H1 (cell line): ENCODE data around the gene MGAT5. TPM values are rescaled to one million over a fixed set of nuclear protein-coding genes. Genes with fewer than 3 reads are reported as not detected.

Source experiments
- CTCF ChIA-PET: fragments of 300-600 bp; sonication (Branson Sonifier 250); formaldehyde crosslinking; loops from one replicate; lab custom pipeline; 2021; ENCODE audit not compliant: partially characterized antibody; lab: Charles Lee
- POLR2A ChIA-PET: fragments of 300-600 bp; sonication (Branson Sonifier 250); formaldehyde crosslinking; loops from one replicate; lab custom pipeline; 2021; ENCODE audit warnings: inconsistent platforms; ENCODE audit not compliant: partially characterized antibody; lab: Charles Lee
- DNase-seq, 2 experiments: peaks; one replicate each; pipeline versions ENCODE4 v3.0.0 to v3.0.0-alpha.2; 2010 to 2022; ENCODE audit warnings: low spot score in 2 of 2, low read depth in 1 of 2, mixed read lengths in 1 of 2
- FAIRE-seq: peaks from 2 replicates; lab custom pipeline; 2011; peaks lifted over from hg19 to GRCh38; lab: Jason Lieb, UNC
- H2AFZ ChIP-seq: 2 replicates; pipeline ENCODE4 v1.8.1; 2012; ENCODE audit warnings: low read length, inconsistent platforms
- H2AK5ac ChIP-seq: 2 replicates; pipeline ENCODE4 v1.6.1; 2013; ENCODE audit warnings: low read depth, low read length
- H2BK120ac ChIP-seq: replicated peaks from 2 replicates; pipeline ENCODE3; 2013; ENCODE audit warnings: low read depth, low read length, inconsistent platforms
- H2BK12ac ChIP-seq: 2 replicates; pipeline ENCODE4 v1.6.1; 2013; ENCODE audit warnings: low read depth, low read length
- H2BK15ac ChIP-seq: 2 replicates; pipeline ENCODE4 v1.6.1; 2013; ENCODE audit warnings: low read length
- H2BK20ac ChIP-seq: 2 replicates; pipeline ENCODE4 v1.6.1; 2013; ENCODE audit warnings: low read length
- H2BK5ac ChIP-seq: 2 replicates; pipeline ENCODE4 v1.6.1; 2013; ENCODE audit warnings: low read depth, low read length
- H3K14ac ChIP-seq: 2 replicates; pipeline ENCODE4 v1.6.1; 2013; ENCODE audit warnings: inconsistent platforms; ENCODE audit not compliant: insufficient read length
- H3K18ac ChIP-seq: 2 replicates; pipeline ENCODE4 v1.6.1; 2013; ENCODE audit warnings: low read length; ENCODE audit errors: extremely low read depth
- H3K23ac ChIP-seq: 2 replicates; pipeline ENCODE4 v1.6.1; 2013; ENCODE audit warnings: inconsistent platforms; ENCODE audit not compliant: insufficient read length
- H3K23me2 ChIP-seq: 2 replicates; pipeline ENCODE4 v1.6.1; 2013; ENCODE audit warnings: low read depth, low read length
- H3K27ac ChIP-seq: 2 replicates; pipeline ENCODE4 v1.6.1; 2011; ENCODE audit warnings: low read depth, low read length, inconsistent platforms
- H3K27me3 ChIP-seq, 4 experiments: replicated peaks in 1 of 4; 1 replicate in 1 of 4; 2 replicates in 3 of 4; pipeline versions ENCODE4 v1.6.1 to v1.8.1; 2011 to 2013; ENCODE audit warnings: low read length in 3 of 4, mild to moderate bottlenecking in 3 of 4, inconsistent platforms in 2 of 4, mixed read lengths in 2 of 4, moderate library complexity in 1 of 4; ENCODE audit not compliant: control insufficient read depth in 3 of 4, insufficient read depth in 3 of 4; ENCODE audit errors: extremely low read depth in 1 of 4
- H3K36me3 ChIP-seq, 4 experiments: 2 replicates each; pipeline versions ENCODE4 v1.6.1 to v1.8.1; 2011 to 2013; ENCODE audit warnings: mild to moderate bottlenecking in 4 of 4, low read length in 3 of 4, moderate library complexity in 2 of 4, control low read depth in 1 of 4, inconsistent platforms in 1 of 4; ENCODE audit not compliant: insufficient read depth in 4 of 4, control insufficient read depth in 2 of 4
- H3K4ac ChIP-seq: replicated peaks from 2 replicates; pipeline ENCODE3; 2013; ENCODE audit warnings: low read length, low read depth, mixed read lengths, inconsistent platforms; ENCODE audit not compliant: insufficient read length
- H3K4me1 ChIP-seq, 4 experiments: replicated peaks in 1 of 4; 1 replicate in 1 of 4; 2 replicates in 3 of 4; pipeline versions ENCODE4 v1.6.1 to v1.8.1; 2011 to 2013; ENCODE audit warnings: low read length in 3 of 4, inconsistent platforms in 2 of 4, mixed read lengths in 1 of 4; ENCODE audit not compliant: insufficient read depth in 4 of 4, control insufficient read depth in 3 of 4
- H3K4me2 ChIP-seq, 2 experiments: 2 replicates each; pipeline versions ENCODE4 v1.6.1 to v1.8.1; 2011 to 2013; ENCODE audit warnings: low read depth in 2 of 2, low read length in 2 of 2, control low read depth in 1 of 2, inconsistent platforms in 1 of 2, mild to moderate bottlenecking in 1 of 2; ENCODE audit not compliant: insufficient read depth in 1 of 2
- H3K4me3 ChIP-seq, 4 experiments: fragments of 200-600, 300-600 bp in 1 of 4; sonication (generic), shearing (Covaris generic), sonication (Bioruptor Twin) in 1 of 4; 2 replicates each; pipeline versions ENCODE4 v1.5.1 to v1.8.1; 2011 to 2016; ENCODE audit warnings: low read length in 4 of 4, low read depth in 3 of 4, control low read depth in 2 of 4, inconsistent platforms in 2 of 4, mild to moderate bottlenecking in 2 of 4, mixed read lengths in 1 of 4, moderate library complexity in 1 of 4; ENCODE audit not compliant: insufficient read depth in 2 of 4; ENCODE audit errors: extremely low read depth in 1 of 4
- H3K56ac ChIP-seq: replicated peaks from 2 replicates; pipeline ENCODE3; 2013; ENCODE audit warnings: low read depth, mild to moderate bottlenecking, mixed read lengths, low read length, inconsistent platforms; ENCODE audit not compliant: insufficient read length
- H3K79me1 ChIP-seq: 2 replicates; pipeline ENCODE4 v1.6.1; 2013; ENCODE audit warnings: low read depth, low read length, control low read depth
- H3K79me2 ChIP-seq, 2 experiments: 2 replicates each; pipeline versions ENCODE4 v1.6.1 to v1.8.1; 2012 to 2013; ENCODE audit warnings: low read length in 2 of 2, mild to moderate bottlenecking in 2 of 2, inconsistent platforms in 1 of 2; ENCODE audit not compliant: insufficient read depth in 2 of 2, control insufficient read depth in 1 of 2
- H3K9ac ChIP-seq, 4 experiments: replicated peaks in 1 of 4; 1 replicate in 1 of 4; 2 replicates in 3 of 4; pipeline versions ENCODE4 v1.6.1 to v1.8.1; 2011 to 2013; ENCODE audit warnings: low read depth in 3 of 4, low read length in 3 of 4, control low read depth in 2 of 4, mild to moderate bottlenecking in 2 of 4, moderate library complexity in 2 of 4, inconsistent platforms in 1 of 4; ENCODE audit errors: extremely low read depth in 1 of 4
- H3K9me3 ChIP-seq, 2 experiments: 2 replicates each; pipeline versions ENCODE4 v1.6.1 to v1.8.1; 2012 to 2013; ENCODE audit warnings: mild to moderate bottlenecking in 2 of 2, moderate library complexity in 2 of 2, control low read depth in 1 of 2, inconsistent platforms in 1 of 2, low read depth in 1 of 2, low read length in 1 of 2, mixed read lengths in 1 of 2; ENCODE audit not compliant: insufficient read depth in 2 of 2
- H4K20me1 ChIP-seq, 2 experiments: replicated peaks in 1 of 2; 2 replicates each; pipeline versions ENCODE3 to v1.8.1; 2011 to 2013; ENCODE audit warnings: inconsistent platforms in 2 of 2, low read length in 2 of 2, mild to moderate bottlenecking in 1 of 2; ENCODE audit not compliant: insufficient read depth in 2 of 2, control insufficient read depth in 1 of 2
- H4K5ac ChIP-seq: 2 replicates; pipeline ENCODE4 v1.6.1; 2013; ENCODE audit warnings: low read length, low read depth, mixed read lengths, inconsistent platforms; ENCODE audit not compliant: insufficient read length
- H4K8ac ChIP-seq: 2 replicates; pipeline ENCODE4 v1.8.0; 2013; ENCODE audit warnings: mild to moderate bottlenecking, moderate library complexity, low read length, inconsistent platforms; ENCODE audit not compliant: insufficient read depth; ENCODE audit errors: extremely low read depth
- H4K91ac ChIP-seq: replicated peaks from 2 replicates; pipeline ENCODE3; 2013; ENCODE audit warnings: low read length, mixed read lengths, inconsistent platforms; ENCODE audit not compliant: insufficient read length
- EGR1 ChIP-seq: IDR thresholded peaks from 2 replicates; pipeline ENCODE4 v1.6.1; 2011; ENCODE audit warnings: low read depth, low read length, borderline replicate concordance
- FOSL1 ChIP-seq: IDR thresholded peaks from 2 replicates; pipeline ENCODE4 v1.6.1; 2011; ENCODE audit warnings: mild to moderate bottlenecking, low read depth, low read length, moderate library complexity; ENCODE audit not compliant: insufficient read depth
- JUN ChIP-seq: IDR thresholded peaks from 2 replicates; pipeline ENCODE4 v1.6.1; 2011; ENCODE audit warnings: low read depth, mild to moderate bottlenecking, improper control_type of control experiment, low read length
- KDM4A ChIP-seq: IDR thresholded peaks from one replicate; pipeline ENCODE4 v1.7.1; 2012; ENCODE audit warnings: low read depth, mild to moderate bottlenecking, moderate library complexity, low read length, inconsistent platforms; ENCODE audit not compliant: severe bottlenecking
- NANOG ChIP-seq: IDR thresholded peaks from 2 replicates; pipeline ENCODE4 v1.6.1; 2011; ENCODE audit warnings: low read length, low read depth, mild to moderate bottlenecking, inconsistent platforms; ENCODE audit not compliant: insufficient read depth, poor library complexity, severe bottlenecking
- POLR2A ChIP-seq, 2 experiments: IDR thresholded peaks; 1 replicate in 1 of 2; 2 replicates in 1 of 2; pipeline ENCODE4 v1.6.1; 2011; ENCODE audit warnings: low read depth in 2 of 2, low read length in 2 of 2, mild to moderate bottlenecking in 2 of 2; ENCODE audit errors: control extremely low read depth in 1 of 2
- TBP ChIP-seq: IDR thresholded peaks from 2 replicates; pipeline ENCODE4 v1.6.1; 2011; ENCODE audit warnings: low read depth, low read length, improper control_type of control experiment
- TEAD4 ChIP-seq: IDR thresholded peaks from 2 replicates; pipeline ENCODE4 v1.6.1; 2012; ENCODE audit warnings: low read depth, low read length, inconsistent platforms, mixed read lengths
- ZNF274 ChIP-seq: IDR thresholded peaks from 2 replicates; pipeline ENCODE4 v1.7.0; 2012; ENCODE audit warnings: low read length, borderline replicate concordance; ENCODE audit errors: extremely low read depth
- polyA plus RNA-seq, 7 experiments: library from polyadenylated mRNA; depleted of rRNA in 3 of 7; stranded (reverse) in 5 of 7; unstranded in 2 of 7; fragments of >200 nt in 5 of 7; fragments of 200-250 nt in 2 of 7; gene quantifications; 1 replicate in 5 of 7; 2 replicates in 1 of 7; 4 replicates in 1 of 7; pipeline versions ENCODE4 v1.2.1 to v1.2.3, GENCODE V29; 2011 to 2013; ENCODE audit warnings: missing spikeins in 2 of 7, mixed read lengths in 2 of 7
- total RNA-seq: library from RNA; stranded (reverse); fragmentation: NEBNext Ultra II Directional; extraction: Animal tissue kit (Norgen Biotek cat#: 25700); gene quantifications from 2 replicates; pipeline ENCODE4 v1.2.1, GENCODE V29; 2021

Gene MGAT5
- total and polyA plus RNA-seq, 2 of the 8 experiments (the other 6 are each of a cell fraction or from before 2014, with no cell fraction given): 11.2 to 49.2 TPM

DNA sequence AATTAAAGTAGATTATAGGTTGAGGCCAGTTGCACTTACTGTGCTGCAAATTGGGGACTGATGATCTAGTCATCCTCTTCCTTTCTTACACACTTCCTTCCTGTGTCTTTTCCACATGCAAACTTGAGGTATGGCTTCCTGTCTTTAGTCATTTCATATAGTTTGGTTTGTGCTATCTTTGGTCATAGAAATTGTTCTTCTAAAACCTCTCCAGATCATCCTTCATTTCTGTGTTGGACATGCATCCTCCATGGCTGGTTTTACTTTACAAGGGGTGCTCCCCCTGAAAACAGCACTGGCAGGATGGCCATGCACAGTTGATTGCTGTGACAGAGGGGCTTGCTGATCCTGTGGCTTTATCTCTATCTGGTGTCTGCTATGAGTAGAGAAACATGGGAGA lies 36.5 kb downstream of the MGAT5 start:
- H2AK5ac ChIP-seq: no peak overlapping the region
- no peaks in the 10 kb centered on the region for H3K23me2 ChIP-seq
- ChIA-PET POLR2A (no interaction called here), CTCF (interaction anchor here (1.3 to 1.4 kb wide), 3 partner anchors 25 to 121 kb away, joined by 3 to 5 read pairs (median 3); no protein-coding TSS in a partner anchor)
- peaks cover 0 to 10% of the 10 kb centered on the region in 2 experiments for H4K20me1 ChIP-seq
- H3K27me3 ChIP-seq: no peaks in the 10 kb centered on the region; a peak in 1 of 7 replicates
- H2BK5ac ChIP-seq: no peak overlapping the region
- DNase-seq: no peak
- no peaks in the 10 kb centered on the region for H3K9me3 ChIP-seq
- H3K79me2 ChIP-seq: peaks cover 0 to 2% of the 10 kb centered on the region in 2 experiments; a peak in 2 of 4 replicates
- no peak overlapping the region for H2BK120ac ChIP-seq
- no peak overlapping the region for H2AFZ ChIP-seq
- H3K36me3 ChIP-seq: no peaks in the 10 kb centered on the region
- H3K4me1 ChIP-seq: peaks cover 0 to 5% (median 0%) of the 10 kb centered on the region in 4 experiments; a peak in 2 of 7 replicates
- H3K14ac ChIP-seq: no peak overlapping the region
- no peaks in the 10 kb centered on the region; the same call in 1 of the 2 replicates for H3K79me1 ChIP-seq
- no peak overlapping the region for H3K4me2 ChIP-seq
- H3K4ac ChIP-seq: no peak overlapping the region
- TF ChIP-seq FOSL1 (no peak), ZNF274 (no peak), POLR2A (IDR thresholded peaks at IDR 0.05; ENCODE audit: control extremely low read depth in 1 of 2, low read depth in 2 of 2, low read length in 2 of 2) (no peak), KDM4A (no peak), TBP (no peak), EGR1 (no peak), TEAD4 (no peak), JUN (no peak), NANOG (no peak)
- no peak overlapping the region for H4K8ac ChIP-seq
- H3K4me3 ChIP-seq: no peak overlapping the region
- H3K18ac ChIP-seq: no peak overlapping the region
- H4K5ac ChIP-seq: no peak overlapping the region
- H3K56ac ChIP-seq: no peak overlapping the region
- no peak overlapping the region for H4K91ac ChIP-seq
- H3K23ac ChIP-seq: no peak overlapping the region
- H2BK15ac ChIP-seq: no peak overlapping the region
- H3K9ac ChIP-seq: no peak overlapping the region
- H2BK12ac ChIP-seq: no peak overlapping the region
- no peak overlapping the region for H3K27ac ChIP-seq
- H2BK20ac ChIP-seq: no peak overlapping the region
- no peak for FAIRE-seq
